Measurements from ENCODE around the gene AK1. TPM values are rescaled to one million over a fixed set of nuclear protein-coding genes. Genes with fewer than 3 reads are reported as not detected.

The AK1 gene
- total RNA-seq, 1 experiment from 2014 or later = 61.1 TPM

- ChIA-PET RAD21 (ENCODE audit: low non-redundant PET in 1 of 2, low total read pairs in 2 of 2, uncharacterized antibody in 2 of 2, unreplicated experiment in 2 of 2) (interaction anchor here in 1 of 2 experiments (0.6 to 1.0 kb wide), 2 partner anchors 8 to 48 kb away, joined by 3 to 5 read pairs; no protein-coding TSS in a partner anchor), CTCF (interaction anchor here (0.9 to 1.7 kb wide), 4 partner anchors 12 to 196 kb away, joined by 3 to 8 read pairs (median 3); partner anchors contain the start of genes AK1 and TOR2A), POLR2A (interaction anchor here (0.9 to 1.2 kb wide), 6 partner anchors 9 to 147 kb away, joined by 3 to 4 read pairs (median 4); no protein-coding TSS in a partner anchor)
- peak overlapping the region; percentile 79 for H3K4me2 ChIP-seq (ENCODE audit: low read length)
- H2AFZ ChIP-seq (ENCODE audit: low read depth, low read length, poor library complexity, severe bottlenecking) = no peak overlapping the region
- DNase-seq (ENCODE audit: low read depth, low spot score) (no peak), ATAC-seq (no peak)
- H3K27ac ChIP-seq (ENCODE audit: low read depth, low read length) = peak overlapping the region; percentile 96
- no peaks in the 10 kb centered on the region for H3K27me3 ChIP-seq (ENCODE audit: insufficient read depth, low read length)
- BruUV-seq (replicated peaks) = TSS peak; percentile 97
- no peaks in the 10 kb centered on the region for H4K20me1 ChIP-seq (ENCODE audit: insufficient read depth)
- H3K9me3 ChIP-seq (ENCODE audit: control insufficient read depth in 1 of 2, insufficient read depth in 1 of 2, low read depth in 1 of 2, low read length in 2 of 2) = no peaks in the 10 kb centered on the region
- TF ChIP-seq SRF (IDR thresholded peaks at IDR 0.05; ENCODE audit: low read depth) (no peak), POLR2A (IDR thresholded peaks at IDR 0.05; ENCODE audit: borderline replicate concordance, extremely low read depth, insufficient read depth, insufficient read length) (no peak), CTCF (IDR thresholded peaks at IDR 0.05 in 2 of 3, conservative IDR thresholded peaks at IDR 0.05 in 1 of 3; ENCODE audit: borderline replicate concordance in 1 of 3, insufficient read depth in 1 of 3, low read depth in 2 of 3, low read length in 2 of 3) (no peak), CBX3 (IDR thresholded peaks at IDR 0.05; ENCODE audit: low read depth) (no peak), REST (IDR thresholded peaks at IDR 0.05; ENCODE audit: low read depth) (no peak)
- H3K36me3 ChIP-seq (ENCODE audit: control insufficient read depth in 1 of 2, insufficient read depth in 2 of 2, low read length in 2 of 2) = peaks cover 0 to 7% of the 10 kb centered on the region in 2 experiments; a peak in 2 of 4 replicates
- intact Hi-C loops (cut with micrococcal nuclease) = loop anchor here (2.0 to 5.0 kb wide), 3 partner anchors 115 to 355 kb away; partner anchors contain the start of genes CDK9 and FPGS
- H3K9ac ChIP-seq (ENCODE audit: low read length) = peak overlapping the region; percentile 68
- H3K4me1 ChIP-seq (ENCODE audit: control insufficient read depth in 1 of 2, insufficient read depth in 2 of 2, low read length in 2 of 2) = peaks cover 52 to 73% of the 10 kb centered on the region in 2 experiments
- H3K9me2 ChIP-seq (ENCODE audit: insufficient read depth) = no peaks in the 10 kb centered on the region
- H3K79me2 ChIP-seq (ENCODE audit: insufficient read depth, low read length) = peaks cover 16% of the 10 kb centered on the region
- peak overlapping the region in 1 of 2 experiments; percentile 85; a peak in 1 of 4 replicates for H3K4me3 ChIP-seq (replicated peaks in 1 of 2; ENCODE audit: low read depth in 1 of 2, low read length in 2 of 2)
Measured at GRCh38 chr9:127917603-127918002, 40.1 kb upstream of the AK1 start.
